Liver (tissue), 9 donors: ENCODE data around the gene ZSCAN2. TPM values are rescaled to one million over a fixed set of nuclear protein-coding genes. Genes with fewer than 3 reads are reported as not detected.

ENCODE experiments used
- DNase-seq: peaks from one replicate; pipeline ENCODE4 v3.0.0-alpha.2; 2017; ENCODE audit warnings: low spot score
- H3K27ac ChIP-seq, 2 donors: one replicate each; pipeline ENCODE4 v1.7.0; 2013; ENCODE audit warnings: inconsistent platforms in 2 of 2, low read length in 2 of 2, control low read depth in 1 of 2, low read depth in 1 of 2, mild to moderate bottlenecking in 1 of 2
- H3K27me3 ChIP-seq, 4 donors: one replicate each; pipeline versions ENCODE4 v1.6.1 to v1.7.0; 2013; ENCODE audit warnings: low read length in 3 of 4, inconsistent platforms in 1 of 4, mild to moderate bottlenecking in 1 of 4, moderate library complexity in 1 of 4; ENCODE audit not compliant: control insufficient read depth in 4 of 4, insufficient read depth in 4 of 4
- H3K36me3 ChIP-seq, 4 donors: one replicate each; pipeline versions ENCODE4 v1.6.1 to v1.7.0; 2013; ENCODE audit warnings: low read length in 3 of 4, mild to moderate bottlenecking in 3 of 4, low read depth in 1 of 4, moderate library complexity in 1 of 4; ENCODE audit not compliant: control insufficient read depth in 4 of 4, insufficient read depth in 3 of 4
- H3K4me1 ChIP-seq, 4 donors: one replicate each; pipeline versions ENCODE4 v1.6.1 to v1.7.0; 2013; ENCODE audit warnings: low read length in 3 of 4, mild to moderate bottlenecking in 3 of 4, moderate library complexity in 1 of 4; ENCODE audit not compliant: control insufficient read depth in 4 of 4, insufficient read depth in 4 of 4
- H3K4me3 ChIP-seq, 3 donors: one replicate each; pipeline versions ENCODE4 v1.6.1 to v1.7.0; 2013; ENCODE audit warnings: low read length in 3 of 3, control low read depth in 1 of 3, low read depth in 1 of 3, mild to moderate bottlenecking in 1 of 3
- H3K9ac ChIP-seq, 2 donors: one replicate each; pipeline ENCODE4 v1.7.0; 2013; ENCODE audit warnings: low read length in 2 of 2, mild to moderate bottlenecking in 2 of 2, moderate library complexity in 2 of 2, control low read depth in 1 of 2, low read depth in 1 of 2
- H3K9me3 ChIP-seq, 4 donors: one replicate each; pipeline versions ENCODE4 v1.6.1 to v1.7.0; 2013; ENCODE audit warnings: low read length in 3 of 4; ENCODE audit not compliant: control insufficient read depth in 4 of 4
- ATF3 ChIP-seq: IDR thresholded peaks from 2 replicates; pipeline ENCODE4 v1.6.1; 2016; ENCODE audit warnings: antibody characterized with exemption
- CTCF ChIP-seq: fragments of 150-350 bp; IDR thresholded peaks from 2 replicates; pipeline ENCODE4 v1.5.1; 2017; ENCODE audit warnings: improper control_type of control experiment, low read depth, low read length; ENCODE audit not compliant: missing input control
- FOXA1 ChIP-seq: IDR thresholded peaks from 2 replicates; pipeline ENCODE4 v1.6.1; 2016; ENCODE audit warnings: antibody characterized with exemption
- FOXA2 ChIP-seq: IDR thresholded peaks from 2 replicates; pipeline ENCODE4 v1.6.1; 2016; ENCODE audit warnings: antibody characterized with exemption
- HNF4A ChIP-seq, 2 donors: conservative IDR thresholded peaks; 2 replicates each; pipeline ENCODE4 v1.6.1; 2016; ENCODE audit warnings: antibody characterized with exemption in 2 of 2, mild to moderate bottlenecking in 2 of 2
- HNF4G ChIP-seq: IDR thresholded peaks from 2 replicates; pipeline ENCODE4 v1.6.1; 2016; ENCODE audit warnings: antibody characterized with exemption
- JUND ChIP-seq, 2 donors: IDR thresholded peaks; 2 replicates each; pipeline ENCODE4 v1.6.1; 2016; ENCODE audit warnings: antibody characterized with exemption in 2 of 2
- MAX ChIP-seq: IDR thresholded peaks from 2 replicates; pipeline ENCODE4 v1.6.1; 2016; ENCODE audit warnings: antibody characterized with exemption
- NR2F2 ChIP-seq: IDR thresholded peaks from 2 replicates; pipeline ENCODE4 v1.6.1; 2016; ENCODE audit warnings: antibody characterized with exemption
- RAD21 ChIP-seq, 2 donors: IDR thresholded peaks; 2 replicates each; pipeline ENCODE4 v1.6.1; 2016; ENCODE audit warnings: antibody characterized with exemption in 2 of 2, mild to moderate bottlenecking in 2 of 2
- REST ChIP-seq: IDR thresholded peaks from 2 replicates; pipeline ENCODE4 v1.6.1; 2016; ENCODE audit warnings: antibody characterized with exemption, mild to moderate bottlenecking
- RXRA ChIP-seq, 2 donors: IDR thresholded peaks; 2 replicates each; pipeline ENCODE4 v1.6.1; 2017 to 2018; ENCODE audit warnings: antibody characterized with exemption in 2 of 2, mild to moderate bottlenecking in 1 of 2
- SP1 ChIP-seq: IDR thresholded peaks from 2 replicates; pipeline ENCODE4 v1.6.1; 2018; ENCODE audit warnings: antibody characterized with exemption, mild to moderate bottlenecking
- TAF1 ChIP-seq: conservative IDR thresholded peaks from 2 replicates; pipeline ENCODE4 v1.6.1; 2016; ENCODE audit warnings: antibody characterized with exemption, mild to moderate bottlenecking
- YY1 ChIP-seq: IDR thresholded peaks from 2 replicates; pipeline ENCODE4 v1.6.1; 2016; ENCODE audit warnings: antibody characterized with exemption, mild to moderate bottlenecking
- ZBTB33 ChIP-seq: IDR thresholded peaks from 2 replicates; pipeline ENCODE4 v1.6.1; 2016; ENCODE audit warnings: antibody characterized with exemption
- WGBS: extraction: QIAGEN DNeasy Blood & Tissue Kit; methylation state at CpG from one replicate; pipeline ENCODE4 v1.1.7; 2013; 5-methylcytosine and 5-hydroxymethylcytosine counted together
- polyA plus RNA-seq, 2 donors: library from polyadenylated mRNA; stranded (reverse) in 1 of 2; unstranded in 1 of 2; fragments of 200-250 nt in 1 of 2; fragments of >200 nt in 1 of 2; fragmentation: Nextera tagmentation in 1 of 2; extraction: Ambion mirVana in 1 of 2; gene quantifications; one replicate each; pipeline versions ENCODE4 v1.2.1 to v1.2.3, GENCODE V29; 2013 to 2015
- total RNA-seq, 2 donors: library from RNA; depleted of rRNA; stranded (reverse); fragments of >200 nt; gene quantifications; one replicate each; pipeline ENCODE4 v1.2.3, GENCODE V29; 2014
- donor health status: healthy.
- donor health status: healthy.
- donor health status: healthy.
- donor health status: healthy.
- donor health status: healthy.

Gene ZSCAN2
- total and polyA plus RNA-seq, 4 donors = 5.4 to 11.0 (median 7.9) TPM

GRCh38 chr15:84645496-84645895 is 44.7 kb downstream of the ZSCAN2 start:
- H3K36me3 ChIP-seq = peaks cover 7 to 65% (median 52%) of the 10 kb centered on the region in 4 donors
- no peaks in the 10 kb centered on the region for H3K9me3 ChIP-seq
- no peak for DNase-seq
- TF ChIP-seq SP1 (no peak), NR2F2 (no peak), FOXA1 (no peak), YY1 (no peak), ZBTB33 (no peak), RXRA (IDR thresholded peaks at IDR 0.05) (no peak), RAD21 (IDR thresholded peaks at IDR 0.05) (no peak), ATF3 (no peak), REST (no peak), HNF4G (no peak), CTCF (no peak), FOXA2 (no peak)
- no peaks in the 10 kb centered on the region for H3K4me1 ChIP-seq
- H3K9ac ChIP-seq = no peak overlapping the region
- 90% methylated on average over 10 of the region's 10 CpGs for WGBS
- no peak overlapping the region for H3K4me3 ChIP-seq
- no peak overlapping the region for H3K27ac ChIP-seq
- no peaks in the 10 kb centered on the region for H3K27me3 ChIP-seq

GRCh38 chr15:84645997-84646396 is 45.2 kb downstream of the ZSCAN2 start:
- H3K27me3 ChIP-seq = no peaks in the 10 kb centered on the region
- H3K9me3 ChIP-seq = no peaks in the 10 kb centered on the region
- H3K36me3 ChIP-seq = peaks cover 7 to 60% (median 48%) of the 10 kb centered on the region in 4 donors
- H3K9ac ChIP-seq = no peak overlapping the region
- no peak overlapping the region for H3K4me3 ChIP-seq
- H3K27ac ChIP-seq = no peak overlapping the region
- no peak for DNase-seq
- 94% methylated on average over 10 of the region's 10 CpGs for WGBS
- no peaks in the 10 kb centered on the region for H3K4me1 ChIP-seq
- no peak for TF ChIP-seq ATF3
- TF ChIP-seq HNF4G = no peak
- no peak for TF ChIP-seq JUND (IDR thresholded peaks at IDR 0.05)
- no peak for TF ChIP-seq HNF4A (conservative IDR thresholded peaks at IDR 0.05)
- TF ChIP-seq REST = no peak
- no peak for TF ChIP-seq RXRA (IDR thresholded peaks at IDR 0.05)
- no peak for TF ChIP-seq TAF1
- TF ChIP-seq MAX = no peak
- TF ChIP-seq SP1 = no peak
- TF ChIP-seq YY1 = no peak
- no peak for TF ChIP-seq CTCF
- no peak for TF ChIP-seq FOXA2
- no peak for TF ChIP-seq NR2F2
